ENCODE data around the gene SHISAL1.

The SHISAL1 gene

GRCh38 chr22:44207173-44207980 lies 105.4 kb downstream of the SHISAL1 start:
- DNase-seq (ENCODE audit: insufficient read length, low spot score) = no peak
- no peak for TF ChIP-seq CTCF (IDR thresholded peaks at IDR 0.05; ENCODE audit: insufficient read depth, missing control alignments)
- no peak for FAIRE-seq

DNA sequence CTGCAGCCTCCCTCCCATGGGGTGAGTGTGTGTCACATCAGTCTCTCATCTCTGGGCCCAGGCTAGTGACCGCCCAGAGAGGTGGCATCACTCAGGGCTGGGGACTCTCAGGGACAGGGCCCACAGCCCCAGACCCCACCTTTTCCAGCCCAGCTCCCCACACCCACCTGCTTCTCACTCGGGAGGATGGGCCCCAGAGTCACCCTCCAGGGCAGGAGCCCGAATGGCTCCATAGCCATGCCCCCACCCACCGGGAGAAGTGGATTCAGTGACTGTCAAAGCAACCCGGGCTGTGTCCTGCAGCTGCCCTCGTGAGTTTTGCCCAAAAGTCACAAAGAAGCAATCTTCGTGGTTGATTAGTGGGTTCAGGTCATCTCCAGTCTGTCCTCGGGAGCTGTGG lies 106.1 kb downstream of the SHISAL1 start:
- DNase-seq (ENCODE audit: insufficient read length, low spot score) (no peak), FAIRE-seq (no peak)
- TF ChIP-seq CTCF (IDR thresholded peaks at IDR 0.05; ENCODE audit: insufficient read depth, missing control alignments) = no peak

DNA sequence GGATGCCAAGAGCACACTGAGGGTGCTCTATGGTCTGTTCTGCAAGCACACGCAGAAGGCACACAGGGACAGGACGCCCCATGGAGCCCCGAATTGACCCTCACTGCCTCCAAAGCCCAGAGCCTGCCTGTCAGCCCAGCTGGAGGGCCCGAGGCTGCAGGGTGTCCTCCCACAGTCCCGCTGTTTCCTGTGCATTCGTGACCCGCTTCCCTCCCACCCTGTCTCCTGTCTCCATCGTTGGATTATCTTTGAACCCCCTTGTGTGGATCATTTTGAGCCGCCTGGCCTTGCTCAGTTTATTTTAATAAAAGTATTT lies 106.5 kb downstream of the SHISAL1 start:
- no peak for DNase-seq (ENCODE audit: insufficient read length, low spot score)
- no peak for FAIRE-seq
- TF ChIP-seq CTCF (IDR thresholded peaks at IDR 0.05; ENCODE audit: insufficient read depth, missing control alignments) = no peak

GRCh38 chr22:44205516-44206329 lies 107.0 kb downstream of the SHISAL1 start:
- DNase-seq (ENCODE audit: insufficient read length, low spot score) (no peak), FAIRE-seq (no peak)
- no peak for TF ChIP-seq CTCF (IDR thresholded peaks at IDR 0.05; ENCODE audit: insufficient read depth, missing control alignments)

GRCh38 chr22:44204739-44205515 lies 107.8 kb downstream of the SHISAL1 start:
- no peak for DNase-seq (ENCODE audit: insufficient read length, low spot score)
- no peak for TF ChIP-seq CTCF (IDR thresholded peaks at IDR 0.05; ENCODE audit: insufficient read depth, missing control alignments)

GRCh38 chr22:44203203-44203602 lies 109.5 kb downstream of the SHISAL1 start:
- no peak for FAIRE-seq
- TF ChIP-seq CTCF (IDR thresholded peaks at IDR 0.05; ENCODE audit: insufficient read depth, missing control alignments) = no peak

More at GRCh38 chr22:44204739-44205515, 107.8 kb downstream of the SHISAL1 start:
- no peak for FAIRE-seq

More at GRCh38 chr22:44203203-44203602, 109.5 kb downstream of the SHISAL1 start:
- no peak for DNase-seq (ENCODE audit: insufficient read length, low spot score)
